H1 (cell line): ENCODE measurements around the gene GRPR. TPM values are rescaled to one million over a fixed set of nuclear protein-coding genes. Genes with fewer than 3 reads are reported as not detected.

Experiments
- CTCF ChIA-PET: fragments of 300-600 bp; sonication (Branson Sonifier 250); formaldehyde crosslinking; loops from one replicate; lab custom pipeline; 2021; ENCODE audit not compliant: partially characterized antibody; lab: Charles Lee
- POLR2A ChIA-PET: fragments of 300-600 bp; sonication (Branson Sonifier 250); formaldehyde crosslinking; loops from one replicate; lab custom pipeline; 2021; ENCODE audit warnings: inconsistent platforms; ENCODE audit not compliant: partially characterized antibody; lab: Charles Lee
- DNase-seq, 2 experiments: peaks; one replicate each; pipeline versions ENCODE4 v3.0.0 to v3.0.0-alpha.2; 2010 to 2022; ENCODE audit warnings: low spot score in 2 of 2, low read depth in 1 of 2, mixed read lengths in 1 of 2
- FAIRE-seq: peaks from 2 replicates; lab custom pipeline; 2011; peaks lifted over from hg19 to GRCh38; lab: Jason Lieb, UNC
- H2AFZ ChIP-seq: 2 replicates; pipeline ENCODE4 v1.8.1; 2012; ENCODE audit warnings: low read length, inconsistent platforms
- H2AK5ac ChIP-seq: 2 replicates; pipeline ENCODE4 v1.6.1; 2013; ENCODE audit warnings: low read depth, low read length
- H2BK120ac ChIP-seq: replicated peaks from 2 replicates; pipeline ENCODE3; 2013; ENCODE audit warnings: low read depth, low read length, inconsistent platforms
- H2BK12ac ChIP-seq: 2 replicates; pipeline ENCODE4 v1.6.1; 2013; ENCODE audit warnings: low read depth, low read length
- H2BK15ac ChIP-seq: 2 replicates; pipeline ENCODE4 v1.6.1; 2013; ENCODE audit warnings: low read length
- H2BK20ac ChIP-seq: 2 replicates; pipeline ENCODE4 v1.6.1; 2013; ENCODE audit warnings: low read length
- H2BK5ac ChIP-seq: 2 replicates; pipeline ENCODE4 v1.6.1; 2013; ENCODE audit warnings: low read depth, low read length
- H3K14ac ChIP-seq: 2 replicates; pipeline ENCODE4 v1.6.1; 2013; ENCODE audit warnings: inconsistent platforms; ENCODE audit not compliant: insufficient read length
- H3K18ac ChIP-seq: 2 replicates; pipeline ENCODE4 v1.6.1; 2013; ENCODE audit warnings: low read length; ENCODE audit errors: extremely low read depth
- H3K23ac ChIP-seq: 2 replicates; pipeline ENCODE4 v1.6.1; 2013; ENCODE audit warnings: inconsistent platforms; ENCODE audit not compliant: insufficient read length
- H3K23me2 ChIP-seq: 2 replicates; pipeline ENCODE4 v1.6.1; 2013; ENCODE audit warnings: low read depth, low read length
- H3K27ac ChIP-seq: 2 replicates; pipeline ENCODE4 v1.6.1; 2011; ENCODE audit warnings: low read depth, low read length, inconsistent platforms
- H3K27me3 ChIP-seq, 4 experiments: replicated peaks in 1 of 4; 1 replicate in 1 of 4; 2 replicates in 3 of 4; pipeline versions ENCODE4 v1.6.1 to v1.8.1; 2011 to 2013; ENCODE audit warnings: low read length in 3 of 4, mild to moderate bottlenecking in 3 of 4, inconsistent platforms in 2 of 4, mixed read lengths in 2 of 4, moderate library complexity in 1 of 4; ENCODE audit not compliant: control insufficient read depth in 3 of 4, insufficient read depth in 3 of 4; ENCODE audit errors: extremely low read depth in 1 of 4
- H3K36me3 ChIP-seq, 4 experiments: 2 replicates each; pipeline versions ENCODE4 v1.6.1 to v1.8.1; 2011 to 2013; ENCODE audit warnings: mild to moderate bottlenecking in 4 of 4, low read length in 3 of 4, moderate library complexity in 2 of 4, control low read depth in 1 of 4, inconsistent platforms in 1 of 4; ENCODE audit not compliant: insufficient read depth in 4 of 4, control insufficient read depth in 2 of 4
- H3K4ac ChIP-seq: replicated peaks from 2 replicates; pipeline ENCODE3; 2013; ENCODE audit warnings: low read length, low read depth, mixed read lengths, inconsistent platforms; ENCODE audit not compliant: insufficient read length
- H3K4me1 ChIP-seq, 4 experiments: replicated peaks in 1 of 4; 1 replicate in 1 of 4; 2 replicates in 3 of 4; pipeline versions ENCODE4 v1.6.1 to v1.8.1; 2011 to 2013; ENCODE audit warnings: low read length in 3 of 4, inconsistent platforms in 2 of 4, mixed read lengths in 1 of 4; ENCODE audit not compliant: insufficient read depth in 4 of 4, control insufficient read depth in 3 of 4
- H3K4me2 ChIP-seq, 2 experiments: 2 replicates each; pipeline versions ENCODE4 v1.6.1 to v1.8.1; 2011 to 2013; ENCODE audit warnings: low read depth in 2 of 2, low read length in 2 of 2, control low read depth in 1 of 2, inconsistent platforms in 1 of 2, mild to moderate bottlenecking in 1 of 2; ENCODE audit not compliant: insufficient read depth in 1 of 2
- H3K4me3 ChIP-seq, 4 experiments: fragments of 200-600, 300-600 bp in 1 of 4; sonication (generic), shearing (Covaris generic), sonication (Bioruptor Twin) in 1 of 4; 2 replicates each; pipeline versions ENCODE4 v1.5.1 to v1.8.1; 2011 to 2016; ENCODE audit warnings: low read length in 4 of 4, low read depth in 3 of 4, control low read depth in 2 of 4, inconsistent platforms in 2 of 4, mild to moderate bottlenecking in 2 of 4, mixed read lengths in 1 of 4, moderate library complexity in 1 of 4; ENCODE audit not compliant: insufficient read depth in 2 of 4; ENCODE audit errors: extremely low read depth in 1 of 4
- H3K56ac ChIP-seq: replicated peaks from 2 replicates; pipeline ENCODE3; 2013; ENCODE audit warnings: low read depth, mild to moderate bottlenecking, mixed read lengths, low read length, inconsistent platforms; ENCODE audit not compliant: insufficient read length
- H3K79me1 ChIP-seq: 2 replicates; pipeline ENCODE4 v1.6.1; 2013; ENCODE audit warnings: low read depth, low read length, control low read depth
- H3K79me2 ChIP-seq, 2 experiments: 2 replicates each; pipeline versions ENCODE4 v1.6.1 to v1.8.1; 2012 to 2013; ENCODE audit warnings: low read length in 2 of 2, mild to moderate bottlenecking in 2 of 2, inconsistent platforms in 1 of 2; ENCODE audit not compliant: insufficient read depth in 2 of 2, control insufficient read depth in 1 of 2
- H3K9ac ChIP-seq, 4 experiments: replicated peaks in 1 of 4; 1 replicate in 1 of 4; 2 replicates in 3 of 4; pipeline versions ENCODE4 v1.6.1 to v1.8.1; 2011 to 2013; ENCODE audit warnings: low read depth in 3 of 4, low read length in 3 of 4, control low read depth in 2 of 4, mild to moderate bottlenecking in 2 of 4, moderate library complexity in 2 of 4, inconsistent platforms in 1 of 4; ENCODE audit errors: extremely low read depth in 1 of 4
- H3K9me3 ChIP-seq, 2 experiments: 2 replicates each; pipeline versions ENCODE4 v1.6.1 to v1.8.1; 2012 to 2013; ENCODE audit warnings: mild to moderate bottlenecking in 2 of 2, moderate library complexity in 2 of 2, control low read depth in 1 of 2, inconsistent platforms in 1 of 2, low read depth in 1 of 2, low read length in 1 of 2, mixed read lengths in 1 of 2; ENCODE audit not compliant: insufficient read depth in 2 of 2
- H4K20me1 ChIP-seq, 2 experiments: replicated peaks in 1 of 2; 2 replicates each; pipeline versions ENCODE3 to v1.8.1; 2011 to 2013; ENCODE audit warnings: inconsistent platforms in 2 of 2, low read length in 2 of 2, mild to moderate bottlenecking in 1 of 2; ENCODE audit not compliant: insufficient read depth in 2 of 2, control insufficient read depth in 1 of 2
- H4K5ac ChIP-seq: 2 replicates; pipeline ENCODE4 v1.6.1; 2013; ENCODE audit warnings: low read length, low read depth, mixed read lengths, inconsistent platforms; ENCODE audit not compliant: insufficient read length
- H4K8ac ChIP-seq: 2 replicates; pipeline ENCODE4 v1.8.0; 2013; ENCODE audit warnings: mild to moderate bottlenecking, moderate library complexity, low read length, inconsistent platforms; ENCODE audit not compliant: insufficient read depth; ENCODE audit errors: extremely low read depth
- H4K91ac ChIP-seq: replicated peaks from 2 replicates; pipeline ENCODE3; 2013; ENCODE audit warnings: low read length, mixed read lengths, inconsistent platforms; ENCODE audit not compliant: insufficient read length
- BCL11A ChIP-seq, 2 experiments: IDR thresholded peaks; one replicate each; pipeline ENCODE4 v1.6.1; 2011; ENCODE audit warnings: low read depth in 2 of 2, low read length in 2 of 2, mild to moderate bottlenecking in 2 of 2
- CBX5 ChIP-seq: fragments of 300-800, 300-1000 bp; sonication (generic); IDR thresholded peaks from 2 replicates; pipeline ENCODE4 v1.7.1; 2016; ENCODE audit warnings: antibody characterized with exemption, low read length, low read depth
- CHD2 ChIP-seq: IDR thresholded peaks from 2 replicates; pipeline ENCODE4 v1.6.1; 2012; ENCODE audit warnings: low read length, improper control_type of control experiment
- E2F6 ChIP-seq: IDR thresholded peaks from 2 replicates; pipeline ENCODE4 v1.6.1; 2012; ENCODE audit warnings: inconsistent platforms
- EGR1 ChIP-seq: IDR thresholded peaks from 2 replicates; pipeline ENCODE4 v1.6.1; 2011; ENCODE audit warnings: low read depth, low read length, borderline replicate concordance
- NRF1 ChIP-seq: IDR thresholded peaks from 2 replicates; pipeline ENCODE4 v1.6.1; 2011; ENCODE audit warnings: mild to moderate bottlenecking, low read depth, low read length, improper control_type of control experiment
- PHF8 ChIP-seq: fragments of 200-600 bp; sonication (generic); conservative IDR thresholded peaks from 2 replicates; pipeline ENCODE4 v1.7.1; 2012; ENCODE audit warnings: low read depth, mild to moderate bottlenecking, inconsistent platforms, low read length, moderate library complexity
- RBBP5 ChIP-seq: IDR thresholded peaks from 2 replicates; pipeline ENCODE4 v1.7.1; 2012; ENCODE audit warnings: low read depth, mild to moderate bottlenecking, inconsistent platforms, low read length, moderate library complexity, borderline replicate concordance
- RNF2 ChIP-seq: fragments of 200-900, 300-1000 bp; sonication (generic); IDR thresholded peaks from 2 replicates; pipeline ENCODE4 v1.7.1; 2016; ENCODE audit warnings: borderline replicate concordance, low read depth, mild to moderate bottlenecking, antibody characterized with exemption, low read length; ENCODE audit not compliant: poor library complexity, severe bottlenecking; ENCODE audit errors: missing control alignments
- SIX5 ChIP-seq: IDR thresholded peaks from 2 replicates; pipeline ENCODE4 v1.6.1; 2011; ENCODE audit warnings: mild to moderate bottlenecking, low read depth, low read length
- SUZ12 ChIP-seq: fragments of 200-600 bp; sonication (generic); IDR thresholded peaks from 2 replicates; pipeline ENCODE4 v1.6.1; 2012; ENCODE audit warnings: mild to moderate bottlenecking, inconsistent platforms, low read length, moderate library complexity, mixed read lengths
- TEAD4 ChIP-seq: IDR thresholded peaks from 2 replicates; pipeline ENCODE4 v1.6.1; 2012; ENCODE audit warnings: low read depth, low read length, inconsistent platforms, mixed read lengths
- USF2 ChIP-seq: IDR thresholded peaks from 2 replicates; pipeline ENCODE4 v1.6.1; 2011; ENCODE audit warnings: low read length, improper control_type of control experiment
- WGBS, 2 experiments: shearing (Covaris generic) in 1 of 2; methylation state at CpG; one replicate each; pipeline versions ENCODE4 v1.1.6 to v1.1.7; 2013 to 2015; ENCODE audit warnings: low lambda C conversion rate in 2 of 2, mixed read lengths in 2 of 2, inconsistent platforms in 1 of 2, low coverage in 1 of 2, missing lambda C conversion rate in 1 of 2; ENCODE audit not compliant: insufficient replicate concordance in 2 of 2, insufficient coverage in 1 of 2, insufficient read length in 1 of 2; ENCODE audit errors: extremely low coverage in 1 of 2, missing lambda C conversion rate in 1 of 2; 5-methylcytosine and 5-hydroxymethylcytosine counted together
- polyA plus RNA-seq, 7 experiments: library from polyadenylated mRNA; depleted of rRNA in 3 of 7; stranded (reverse) in 5 of 7; unstranded in 2 of 7; fragments of >200 nt in 5 of 7; fragments of 200-250 nt in 2 of 7; gene quantifications; 1 replicate in 5 of 7; 2 replicates in 1 of 7; 4 replicates in 1 of 7; pipeline versions ENCODE4 v1.2.1 to v1.2.3, GENCODE V29; 2011 to 2013; ENCODE audit warnings: missing spikeins in 2 of 7, mixed read lengths in 2 of 7
- total RNA-seq: library from RNA; stranded (reverse); fragmentation: NEBNext Ultra II Directional; extraction: Animal tissue kit (Norgen Biotek cat#: 25700); gene quantifications from 2 replicates; pipeline ENCODE4 v1.2.1, GENCODE V29; 2021

The GRPR gene
- total and polyA plus RNA-seq, 2 of the 8 experiments (the other 6 are each of a cell fraction or from before 2014, with no cell fraction given) = 18.6 to 78.4 TPM

GRCh38 chrX:16172391-16172790 lies 49.0 kb downstream of the GRPR start:
- Histone ChIP-seq H4K5ac (no peak overlapping the region), H3K23ac (no peak overlapping the region), H3K9ac (no peak overlapping the region), H3K4me2 (no peak overlapping the region), H3K56ac (no peak overlapping the region), H4K8ac (no peak overlapping the region), H2BK12ac (0 out of 2 replicates have a peak overlapping the region, but pooled peaks have one; percentile 27), H2BK15ac (no peak overlapping the region), H3K9me3 (no peaks in the 10 kb centered on the region), H3K36me3 (no peaks in the 10 kb centered on the region), H3K27me3 (no peaks in the 10 kb centered on the region), H2BK5ac (no peak overlapping the region), H2AK5ac (no peak overlapping the region), H4K20me1 (no peaks in the 10 kb centered on the region), H2BK120ac (no peak overlapping the region), H3K79me2 (no peaks in the 10 kb centered on the region), H3K14ac (no peak overlapping the region), H3K18ac (no peak overlapping the region), H3K4me1 (no peaks in the 10 kb centered on the region), H3K4me3 (no peak overlapping the region), H3K27ac (no peak overlapping the region), H3K79me1 (no peaks in the 10 kb centered on the region), H3K4ac (no peak overlapping the region), H3K23me2 (no peaks in the 10 kb centered on the region), H2AFZ (no peak overlapping the region), H4K91ac (no peak overlapping the region), H2BK20ac (no peak overlapping the region)
- CTCF ChIA-PET = no interaction called here
- FAIRE-seq = no peak
- no peak for DNase-seq
- WGBS, 2 experiments = 100% methylated on average over 3 of the region's 3 CpGs; no CpG with 5 or more reads in 1 of the 2 experiments
- POLR2A ChIA-PET = no interaction called here
- no peak for TF ChIP-seq CBX5
- no peak for TF ChIP-seq USF2
- TF ChIP-seq BCL11A (IDR thresholded peaks at IDR 0.05; ENCODE audit: low read depth in 2 of 2, low read length in 2 of 2) = no peak
- no peak for TF ChIP-seq TEAD4
- TF ChIP-seq RBBP5 = no peak
- no peak for TF ChIP-seq CHD2
- no peak for TF ChIP-seq SUZ12
- no peak for TF ChIP-seq RNF2
- no peak for TF ChIP-seq PHF8
- no peak for TF ChIP-seq E2F6
- no peak for TF ChIP-seq EGR1
- no peak for TF ChIP-seq SIX5
- TF ChIP-seq NRF1 = no peak
